ENCODE data around the gene PCNT. TPM values are rescaled to one million over a fixed set of nuclear protein-coding genes. Genes with fewer than 3 reads are reported as not detected.

The PCNT gene
- total RNA-seq, 1 donor from 2014 or later, result 39.9 TPM

DNA sequence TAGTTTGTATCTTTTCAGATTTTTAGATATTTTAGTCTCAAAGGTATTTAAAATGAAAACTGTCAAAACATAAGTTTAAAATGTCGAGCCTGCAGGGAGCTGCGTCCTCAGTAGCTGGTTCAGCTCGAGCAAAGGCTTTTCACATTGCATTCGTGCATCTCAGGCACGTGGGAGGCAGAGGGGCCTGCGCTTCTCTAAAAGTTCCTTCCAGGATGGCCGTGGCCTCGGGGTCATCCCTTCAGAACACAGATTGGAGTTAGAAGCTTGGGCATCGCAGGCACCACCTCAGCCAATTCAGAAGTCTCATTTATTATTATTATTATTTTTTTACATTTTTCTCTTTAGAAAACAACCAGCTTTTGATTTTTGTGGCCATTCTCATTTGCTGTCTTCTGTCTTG lies 67.8 kb downstream of the PCNT start:
- DNase-seq (ENCODE audit: low spot score in 2 of 2), result no peak
- Histone ChIP-seq H3K27me3 (no peaks in the 10 kb centered on the region), H3K27ac (no peak overlapping the region), H3K9me3 (no peaks in the 10 kb centered on the region), H3K4me1 (peaks cover 0 to 5% of the 10 kb centered on the region in 2 donors), H3K36me3 (peaks cover 13 to 60% of the 10 kb centered on the region in 2 donors), H3K4me3 (no peak overlapping the region)
- intact Hi-C loops (cut with DNase I), result no loop called here
- TF ChIP-seq, protein P1, sequence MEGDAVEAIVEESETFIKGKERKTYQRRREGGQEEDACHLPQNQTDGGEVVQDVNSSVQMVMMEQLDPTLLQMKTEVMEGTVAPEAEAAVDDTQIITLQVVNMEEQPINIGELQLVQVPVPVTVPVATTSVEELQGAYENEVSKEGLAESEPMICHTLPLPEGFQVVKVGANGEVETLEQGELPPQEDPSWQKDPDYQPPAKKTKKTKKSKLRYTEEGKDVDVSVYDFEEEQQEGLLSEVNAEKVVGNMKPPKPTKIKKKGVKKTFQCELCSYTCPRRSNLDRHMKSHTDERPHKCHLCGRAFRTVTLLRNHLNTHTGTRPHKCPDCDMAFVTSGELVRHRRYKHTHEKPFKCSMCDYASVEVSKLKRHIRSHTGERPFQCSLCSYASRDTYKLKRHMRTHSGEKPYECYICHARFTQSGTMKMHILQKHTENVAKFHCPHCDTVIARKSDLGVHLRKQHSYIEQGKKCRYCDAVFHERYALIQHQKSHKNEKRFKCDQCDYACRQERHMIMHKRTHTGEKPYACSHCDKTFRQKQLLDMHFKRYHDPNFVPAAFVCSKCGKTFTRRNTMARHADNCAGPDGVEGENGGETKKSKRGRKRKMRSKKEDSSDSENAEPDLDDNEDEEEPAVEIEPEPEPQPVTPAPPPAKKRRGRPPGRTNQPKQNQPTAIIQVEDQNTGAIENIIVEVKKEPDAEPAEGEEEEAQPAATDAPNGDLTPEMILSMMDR (IDR thresholded peaks at IDR 0.05), result no peak

- Histone ChIP-seq H3K36me3 (peaks cover 18 to 66% of the 10 kb centered on the region in 2 donors), H3K9me3 (no peaks in the 10 kb centered on the region), H3K27me3 (no peaks in the 10 kb centered on the region), H3K4me3 (no peak overlapping the region), H3K4me1 (peaks cover 0 to 5% of the 10 kb centered on the region in 2 donors), H3K27ac (peak overlapping the region in 1 of 2 donors; percentile 52)
- intact Hi-C loops (cut with DNase I), result no loop called here
- TF ChIP-seq, protein P1 (IDR thresholded peaks at IDR 0.05), result no peak
- DNase-seq (ENCODE audit: low spot score in 2 of 2), result no peak
Measured at GRCh38 chr21:46392921-46393320, 69.0 kb downstream of the PCNT start.

- Histone ChIP-seq H3K27ac (peak overlapping the region in 1 of 2 donors; percentile 52), H3K36me3 (peaks cover 24 to 72% of the 10 kb centered on the region in 2 donors), H3K27me3 (no peaks in the 10 kb centered on the region), H3K9me3 (no peaks in the 10 kb centered on the region), H3K4me1 (peaks cover 0 to 5% of the 10 kb centered on the region in 2 donors), H3K4me3 (no peak overlapping the region)
- no peak for DNase-seq (ENCODE audit: low spot score in 2 of 2)
- intact Hi-C loops (cut with DNase I), result no loop called here
- TF ChIP-seq, protein P1 (IDR thresholded peaks at IDR 0.05), result no peak
Measured at GRCh38 chr21:46393451-46393940, 69.5 kb downstream of the PCNT start.

DNA sequence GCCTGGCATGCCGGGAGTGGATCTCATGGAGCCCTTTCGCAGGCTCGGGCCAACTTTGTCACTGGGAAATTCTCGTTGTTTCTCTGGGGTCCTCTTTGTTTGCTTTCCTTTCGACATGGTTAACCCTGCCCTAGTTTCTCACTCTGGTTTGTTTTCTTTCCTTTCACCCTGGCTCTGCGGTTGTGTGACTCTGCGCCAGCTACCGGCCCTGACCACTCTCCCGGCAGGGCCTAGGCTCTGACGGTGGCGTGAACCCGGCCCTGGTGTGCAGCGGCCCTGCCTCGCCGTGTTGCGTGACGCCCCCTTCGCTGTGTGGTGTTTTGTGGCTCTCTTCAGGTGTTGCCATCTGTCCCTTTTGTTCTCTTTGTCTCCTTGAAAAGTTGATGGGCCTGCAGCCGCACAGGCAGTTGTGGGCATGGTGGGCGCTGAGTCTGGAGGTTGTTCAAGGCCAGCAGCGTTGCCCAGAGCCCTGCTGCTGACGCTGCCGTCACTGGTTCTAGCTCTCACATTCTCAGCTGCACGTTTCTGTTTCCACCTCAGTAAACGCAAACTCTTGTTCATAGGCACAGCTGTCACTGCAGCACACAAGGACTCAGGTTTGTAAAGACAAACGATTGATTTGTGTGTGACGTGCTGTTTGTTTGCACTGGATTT lies 70.1 kb downstream of the PCNT start:
- no peak for DNase-seq (ENCODE audit: low spot score in 2 of 2)
- no peak overlapping the region for H3K4me3 ChIP-seq
- H3K36me3 ChIP-seq, result peaks cover 20 to 70% of the 10 kb centered on the region in 2 donors
- TF ChIP-seq, protein P1 (IDR thresholded peaks at IDR 0.05), result no peak
- H3K9me3 ChIP-seq, result no peaks in the 10 kb centered on the region
- intact Hi-C loops (cut with DNase I), result no loop called here
- no peak overlapping the region for H3K27ac ChIP-seq
- no peaks in the 10 kb centered on the region for H3K27me3 ChIP-seq
- H3K4me1 ChIP-seq, result peaks cover 0 to 5% of the 10 kb centered on the region in 2 donors

DNA sequence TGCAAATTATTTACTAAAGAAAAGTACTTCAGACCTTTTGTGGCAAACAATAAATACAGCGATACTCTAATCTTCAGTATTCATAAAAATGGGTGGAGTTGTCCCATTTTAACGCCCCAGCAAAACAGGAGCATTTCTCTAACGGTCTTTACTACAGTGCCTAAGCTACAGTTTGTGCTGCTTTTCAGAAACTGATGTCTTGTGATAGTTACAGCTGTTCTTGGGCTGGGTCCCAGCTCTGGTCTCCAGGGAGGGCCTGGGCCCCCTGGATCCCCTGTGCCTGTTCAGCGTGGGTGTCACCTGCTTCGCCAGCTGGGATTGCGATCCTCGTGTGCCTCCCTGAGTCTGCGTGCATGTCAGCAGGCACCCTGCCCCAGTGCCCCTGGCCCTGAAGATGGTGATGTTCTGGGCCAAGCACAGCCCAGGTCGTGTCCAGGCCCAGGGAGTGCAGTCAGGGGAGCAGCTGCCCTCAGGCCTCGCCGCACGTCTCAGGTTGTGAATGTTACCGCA lies 70.7 kb downstream of the PCNT start:
- Histone ChIP-seq H3K4me1 (peaks cover 0 to 5% of the 10 kb centered on the region in 2 donors), H3K27me3 (no peaks in the 10 kb centered on the region), H3K36me3 (peaks cover 16 to 70% of the 10 kb centered on the region in 2 donors), H3K4me3 (no peak overlapping the region), H3K27ac (no peak overlapping the region), H3K9me3 (no peaks in the 10 kb centered on the region)
- intact Hi-C loops (cut with DNase I), result no loop called here
- TF ChIP-seq, protein P1 (IDR thresholded peaks at IDR 0.05), result no peak
- no peak for DNase-seq (ENCODE audit: low spot score in 2 of 2)

Data from ascending aorta (tissue), 2 donors.